Transverse colon (tissue), 4 donors: ENCODE results near the gene NT5C2.

Experiments used
- POLR2AphosphoS5 ChIP-seq, 3 donors: sonication (generic); formaldehyde crosslinking; IDR thresholded peaks; one replicate each; pipeline ENCODE4 v1.6.1; 2016; ENCODE audit warnings: antibody characterized with exemption in 3 of 3
- TF ChIP-seq, protein P1 (sequence below), 5 experiments: fragments of 200-600 bp in 3 of 5; fragments of 450-650 bp in 2 of 5; sonication (generic) in 3 of 5; IDR thresholded peaks; 1 replicate in 2 of 5; 2 replicates in 3 of 5; pipeline ENCODE4 v1.5.1; 2016 to 2017; ENCODE audit warnings: antibody characterized with exemption in 5 of 5, inconsistent platforms in 3 of 5, mild to moderate bottlenecking in 2 of 5, moderate library complexity in 1 of 5

DNA sequence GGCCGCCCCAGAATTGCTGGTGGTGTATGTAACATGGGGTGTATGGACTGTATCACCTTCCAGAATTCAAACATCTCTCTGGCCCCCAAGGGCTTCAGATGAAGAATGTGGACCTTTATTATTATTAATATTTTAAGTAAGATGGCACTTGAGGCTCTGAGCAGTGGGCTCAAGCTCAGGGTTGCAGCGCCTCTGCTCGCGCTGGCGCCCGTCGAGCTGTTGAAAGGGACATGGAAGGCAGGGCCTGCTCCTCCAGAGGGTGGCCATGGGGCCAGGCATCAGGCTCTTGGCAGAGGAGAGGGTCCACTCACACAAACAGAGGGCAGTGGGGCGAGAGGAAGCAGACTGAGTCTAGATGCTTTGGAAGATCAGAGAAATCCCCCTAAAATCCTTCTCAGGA, 120.2 kb downstream of the NT5C2 start:
- TF ChIP-seq POLR2AphosphoS5 (IDR thresholded peaks at IDR 0.05): no peak
- TF ChIP-seq, protein P1, sequence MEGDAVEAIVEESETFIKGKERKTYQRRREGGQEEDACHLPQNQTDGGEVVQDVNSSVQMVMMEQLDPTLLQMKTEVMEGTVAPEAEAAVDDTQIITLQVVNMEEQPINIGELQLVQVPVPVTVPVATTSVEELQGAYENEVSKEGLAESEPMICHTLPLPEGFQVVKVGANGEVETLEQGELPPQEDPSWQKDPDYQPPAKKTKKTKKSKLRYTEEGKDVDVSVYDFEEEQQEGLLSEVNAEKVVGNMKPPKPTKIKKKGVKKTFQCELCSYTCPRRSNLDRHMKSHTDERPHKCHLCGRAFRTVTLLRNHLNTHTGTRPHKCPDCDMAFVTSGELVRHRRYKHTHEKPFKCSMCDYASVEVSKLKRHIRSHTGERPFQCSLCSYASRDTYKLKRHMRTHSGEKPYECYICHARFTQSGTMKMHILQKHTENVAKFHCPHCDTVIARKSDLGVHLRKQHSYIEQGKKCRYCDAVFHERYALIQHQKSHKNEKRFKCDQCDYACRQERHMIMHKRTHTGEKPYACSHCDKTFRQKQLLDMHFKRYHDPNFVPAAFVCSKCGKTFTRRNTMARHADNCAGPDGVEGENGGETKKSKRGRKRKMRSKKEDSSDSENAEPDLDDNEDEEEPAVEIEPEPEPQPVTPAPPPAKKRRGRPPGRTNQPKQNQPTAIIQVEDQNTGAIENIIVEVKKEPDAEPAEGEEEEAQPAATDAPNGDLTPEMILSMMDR (IDR thresholded peaks at IDR 0.05): no peak
